Omental fat pad (tissue), 4 donors: ENCODE results near the gene GABRR1. TPM values are rescaled to one million over a fixed set of nuclear protein-coding genes. Genes with fewer than 3 reads are reported as not detected.

Experiments used
- ATAC-seq: fragments of 150-250 bp; one replicate; pipeline ENCODE4 v1.9.1; 2016; ENCODE audit warnings: mild to moderate bottlenecking, moderate library complexity; ENCODE audit not compliant: low FRiP score
- DNase-seq: peaks from one replicate; pipeline ENCODE4 v3.0.0-alpha.2; 2019; ENCODE audit warnings: low spot score
- total RNA-seq, 4 donors: library from RNA; depleted of rRNA; stranded (reverse); fragments of >200 nt; gene quantifications; one replicate each; pipeline ENCODE4 v1.1.0, GENCODE V29; 2016
- TF ChIP-seq, protein P1 (sequence below), 3 donors: fragments of 450-650 bp; IDR thresholded peaks; one replicate each; pipeline ENCODE4 v1.5.1; 2016 to 2017; ENCODE audit warnings: antibody characterized with exemption in 3 of 3, mild to moderate bottlenecking in 3 of 3, moderate library complexity in 2 of 3

GABRR1 gene
- total RNA-seq, 4 donors from 2014 or later = not detected

DNA sequence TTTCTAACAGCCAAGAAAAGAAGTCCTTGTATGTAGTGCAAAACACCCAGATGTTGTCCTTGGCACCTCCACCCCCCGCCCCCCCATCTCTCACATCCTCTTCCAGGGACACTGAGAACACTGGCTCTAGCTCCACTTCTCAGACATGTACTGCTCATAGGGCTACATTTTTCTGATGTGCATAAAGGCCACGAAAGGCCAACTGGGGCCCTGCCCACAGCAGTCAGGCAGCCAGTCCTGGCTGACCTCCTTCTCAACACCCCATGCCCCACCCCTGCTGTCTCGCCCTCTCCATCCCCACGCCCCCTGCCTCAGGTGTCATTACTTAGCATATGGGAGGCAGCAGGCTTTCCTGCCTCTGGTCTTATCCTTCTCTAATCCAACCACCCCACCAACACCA, 11.3 kb downstream of the GABRR1 start:
- DNase-seq (no peak), ATAC-seq (no peak)
- TF ChIP-seq, protein P1, sequence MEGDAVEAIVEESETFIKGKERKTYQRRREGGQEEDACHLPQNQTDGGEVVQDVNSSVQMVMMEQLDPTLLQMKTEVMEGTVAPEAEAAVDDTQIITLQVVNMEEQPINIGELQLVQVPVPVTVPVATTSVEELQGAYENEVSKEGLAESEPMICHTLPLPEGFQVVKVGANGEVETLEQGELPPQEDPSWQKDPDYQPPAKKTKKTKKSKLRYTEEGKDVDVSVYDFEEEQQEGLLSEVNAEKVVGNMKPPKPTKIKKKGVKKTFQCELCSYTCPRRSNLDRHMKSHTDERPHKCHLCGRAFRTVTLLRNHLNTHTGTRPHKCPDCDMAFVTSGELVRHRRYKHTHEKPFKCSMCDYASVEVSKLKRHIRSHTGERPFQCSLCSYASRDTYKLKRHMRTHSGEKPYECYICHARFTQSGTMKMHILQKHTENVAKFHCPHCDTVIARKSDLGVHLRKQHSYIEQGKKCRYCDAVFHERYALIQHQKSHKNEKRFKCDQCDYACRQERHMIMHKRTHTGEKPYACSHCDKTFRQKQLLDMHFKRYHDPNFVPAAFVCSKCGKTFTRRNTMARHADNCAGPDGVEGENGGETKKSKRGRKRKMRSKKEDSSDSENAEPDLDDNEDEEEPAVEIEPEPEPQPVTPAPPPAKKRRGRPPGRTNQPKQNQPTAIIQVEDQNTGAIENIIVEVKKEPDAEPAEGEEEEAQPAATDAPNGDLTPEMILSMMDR (IDR thresholded peaks at IDR 0.05) = no peak

DNA sequence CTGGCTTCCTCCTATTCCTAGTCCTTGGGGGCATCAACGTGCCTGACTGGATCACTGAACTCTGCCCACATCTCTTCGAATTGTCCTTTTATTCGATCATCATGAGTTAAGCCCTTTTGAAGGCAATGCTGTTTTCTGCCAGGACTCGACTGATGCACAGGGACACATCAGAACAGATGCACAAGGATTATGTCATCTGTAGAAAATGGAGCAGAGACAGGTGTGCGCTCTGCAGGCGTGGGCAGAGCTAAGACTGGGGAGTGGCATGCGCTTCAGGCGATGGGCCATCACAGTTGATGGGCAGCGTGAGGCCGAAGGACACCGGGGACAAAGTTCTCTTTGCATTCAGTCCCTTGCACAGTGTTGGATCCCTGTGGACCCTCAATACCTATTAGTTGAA, 13.1 kb downstream of the GABRR1 start:
- ATAC-seq (no peak), DNase-seq (no peak)
- TF ChIP-seq, protein P1 (IDR thresholded peaks at IDR 0.05) = no peak

DNA sequence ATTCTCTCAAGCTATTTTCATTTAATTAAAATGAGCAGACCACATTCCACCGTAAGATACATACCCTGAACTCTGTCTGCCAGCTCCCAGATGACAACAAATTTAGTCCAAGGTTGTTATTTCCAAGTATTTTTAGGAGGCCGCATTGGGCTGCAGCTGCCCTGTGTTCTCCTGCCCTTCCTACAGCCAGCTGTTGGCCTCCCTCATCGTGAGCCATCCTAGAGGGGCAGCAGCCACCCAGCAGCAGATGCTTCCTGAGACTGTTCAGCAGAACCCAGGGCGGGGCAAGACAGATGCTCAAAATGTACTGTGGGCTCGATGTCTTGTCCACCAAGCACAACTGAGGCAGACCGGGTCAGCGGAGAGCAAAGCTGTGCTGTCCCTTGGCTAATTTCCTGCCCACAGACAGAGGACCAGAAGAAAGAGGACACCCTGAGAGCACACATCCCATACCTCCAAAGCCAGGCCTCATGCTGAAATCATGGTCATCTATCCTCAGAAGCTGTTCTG, 16.4 kb downstream of the GABRR1 start:
- DNase-seq (no peak), ATAC-seq (no peak)
- TF ChIP-seq, protein P1 (IDR thresholded peaks at IDR 0.05) = no peak

DNA sequence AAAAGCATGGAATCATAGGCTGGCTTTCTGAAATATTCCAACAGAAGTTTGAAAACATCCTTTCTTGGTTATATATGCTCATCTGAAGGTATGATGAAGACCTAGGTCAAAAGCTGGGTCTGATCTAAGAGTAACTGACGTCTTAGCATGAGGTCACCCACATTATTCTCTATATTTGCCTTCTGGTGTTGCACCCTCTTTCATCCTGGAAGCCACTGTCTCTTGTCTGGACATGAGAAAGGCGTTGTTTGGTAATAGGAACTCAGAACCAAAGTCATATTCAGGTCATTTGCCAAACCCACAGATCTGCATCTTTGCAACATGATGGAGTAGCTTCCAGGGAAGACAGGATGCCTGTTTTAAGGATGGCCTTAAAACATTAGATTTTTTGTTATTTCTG, 17.6 kb downstream of the GABRR1 start:
- TF ChIP-seq, protein P1 (IDR thresholded peaks at IDR 0.05) = no peak
- no peak for DNase-seq
- no peak for ATAC-seq

DNA sequence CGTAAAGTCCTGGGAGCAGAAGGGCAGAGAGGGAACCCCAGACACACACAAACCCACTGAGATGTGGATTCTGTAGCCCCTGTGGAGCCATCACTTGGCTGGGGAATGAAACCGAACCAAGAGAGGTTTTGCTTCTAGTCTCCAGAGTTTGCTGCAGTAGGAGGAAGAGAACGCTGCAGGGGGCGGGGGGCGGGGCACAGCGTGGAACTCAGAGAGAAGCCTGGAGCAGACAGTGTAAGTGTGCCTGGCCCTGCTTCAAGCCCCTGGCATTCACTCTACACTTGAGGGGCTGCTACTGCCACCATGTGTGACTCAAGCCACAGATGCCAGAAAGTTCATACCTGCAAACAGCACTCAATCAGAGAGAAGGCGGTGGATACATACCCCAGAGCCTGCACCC, 18.9 kb downstream of the GABRR1 start:
- ATAC-seq (no peak), DNase-seq (no peak)
- TF ChIP-seq, protein P1 (IDR thresholded peaks at IDR 0.05) = no peak

DNA sequence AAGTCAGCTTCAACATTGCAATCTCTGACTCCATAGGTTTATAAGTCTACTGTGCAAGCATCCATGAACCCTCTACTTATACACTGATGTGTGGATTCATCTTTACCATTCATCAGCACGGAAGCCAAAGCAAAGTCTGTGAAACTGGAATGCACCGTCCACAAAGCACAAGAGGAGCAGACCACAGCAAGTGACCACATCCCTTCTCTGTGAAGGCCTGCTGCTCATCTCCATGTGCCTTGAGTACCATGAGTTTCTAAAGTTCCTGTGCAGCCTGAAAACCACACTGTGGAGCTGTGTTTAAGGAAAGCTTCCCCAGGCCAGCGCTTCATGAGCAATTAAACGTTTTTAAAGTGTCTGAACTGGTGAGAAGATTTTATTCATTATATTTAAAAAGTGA, 20.0 kb downstream of the GABRR1 start:
- TF ChIP-seq, protein P1 (IDR thresholded peaks at IDR 0.05) = no peak
- ATAC-seq = no peak

DNA sequence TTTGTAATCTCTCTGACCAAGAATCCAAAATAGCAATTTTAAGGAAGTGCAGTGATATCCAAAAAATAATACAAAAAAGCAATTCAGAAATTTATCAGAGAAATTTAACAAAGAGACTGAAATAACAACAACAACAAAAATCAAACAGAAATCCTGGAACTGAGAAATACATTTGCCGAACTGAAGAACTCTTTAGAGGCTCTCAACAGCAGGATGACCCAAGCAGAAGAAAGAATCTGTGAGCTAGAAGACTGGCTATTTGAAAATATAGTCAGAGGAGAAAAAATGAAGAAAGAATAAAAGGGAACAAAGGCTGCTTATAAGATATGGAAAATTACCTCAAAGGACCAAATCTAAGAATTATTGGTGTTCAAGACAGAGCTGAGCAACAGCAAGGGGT, 22.6 kb downstream of the GABRR1 start:
- no peak for DNase-seq

More for the DNA sequence above, 20.0 kb downstream of the GABRR1 start:
- DNase-seq = no peak

More for the DNA sequence above, 22.6 kb downstream of the GABRR1 start:
- TF ChIP-seq, protein P1 (IDR thresholded peaks at IDR 0.05) = no peak
- ATAC-seq = no peak
